Raji (cell line): Measurements from ENCODE around the gene FAM193A.

Source experiments
- POLR2A ChIP-seq: IDR thresholded peaks from 2 replicates; pipeline ENCODE4 v1.6.1; 2011; ENCODE audit warnings: low read depth, low read length, control low read depth; ENCODE audit not compliant: insufficient read depth

Gene FAM193A

GRCh38 chr4:2621419-2621818 is 85.0 kb downstream of the FAM193A start:
- TF ChIP-seq POLR2A, result no peak

GRCh38 chr4:2623442-2623841 is 87.0 kb downstream of the FAM193A start:
- no peak for TF ChIP-seq POLR2A

GRCh38 chr4:2624782-2625530 is 88.5 kb downstream of the FAM193A start:
- TF ChIP-seq POLR2A, result no peak

GRCh38 chr4:2626231-2626630 is 89.8 kb downstream of the FAM193A start:
- no peak for TF ChIP-seq POLR2A

- no peak for TF ChIP-seq POLR2A
These were observed 94.3 kb downstream of the FAM193A start for GRCh38 chr4:2630556-2631273.

- no peak for TF ChIP-seq POLR2A
These were observed 97.6 kb downstream of the FAM193A start for GRCh38 chr4:2634014-2634413.

GRCh38 chr4:2636331-2636730 is 99.9 kb downstream of the FAM193A start:
- no peak for TF ChIP-seq POLR2A

- no peak for TF ChIP-seq POLR2A
These were observed 101.6 kb downstream of the FAM193A start for GRCh38 chr4:2637956-2638552.

- no peak for TF ChIP-seq POLR2A
These were observed 102.3 kb downstream of the FAM193A start for GRCh38 chr4:2638730-2639129.

GRCh38 chr4:2642968-2643367 is 106.5 kb downstream of the FAM193A start:
- no peak for TF ChIP-seq POLR2A

GRCh38 chr4:2643555-2643954 is 107.1 kb downstream of the FAM193A start:
- no peak for TF ChIP-seq POLR2A

GRCh38 chr4:2646396-2647149 is 110.1 kb downstream of the FAM193A start:
- no peak for TF ChIP-seq POLR2A

GRCh38 chr4:2647403-2648158 is 111.1 kb downstream of the FAM193A start:
- no peak for TF ChIP-seq POLR2A

GRCh38 chr4:2648159-2648814 is 111.8 kb downstream of the FAM193A start:
- TF ChIP-seq POLR2A, result no peak

- TF ChIP-seq POLR2A, result no peak
These were observed 113.2 kb downstream of the FAM193A start for GRCh38 chr4:2649604-2650114.

GRCh38 chr4:2650276-2650675 is 113.8 kb downstream of the FAM193A start:
- no peak for TF ChIP-seq POLR2A
